SU-DHL-6 (cell line): ENCODE results near the gene DAAM1.
A peak's percentile ranks its signal among the peaks of the same experiment; 100 is the strongest.

Experiments used
- H2AFZ ChIP-seq: fragments of 200-600 bp; sonication (generic); 2 replicates; pipeline ENCODE4 v1.6.1; 2014; ENCODE audit warnings: low read depth, mild to moderate bottlenecking, moderate library complexity, mixed read lengths, antibody characterized with exemption, low read length; ENCODE audit not compliant: severe bottlenecking
- H3F3A ChIP-seq: fragments of 200-600 bp; shearing (Covaris generic); 2 replicates; pipeline ENCODE4 v1.6.0; 2016; ENCODE audit warnings: antibody characterized with exemption, mild to moderate bottlenecking; ENCODE audit not compliant: insufficient read depth
- H3K27ac ChIP-seq: fragments of 200-600 bp; sonication (generic); 2 replicates; pipeline ENCODE4 v1.5.1; 2016; ENCODE audit warnings: low read depth, mild to moderate bottlenecking, low read length, moderate library complexity, mixed read lengths
- H3K27me3 ChIP-seq: fragments of 200-600 bp; sonication (generic), shearing (Covaris generic); 2 replicates; pipeline ENCODE4 v1.6.0; 2014; ENCODE audit warnings: mild to moderate bottlenecking, low read length
- H3K36me3 ChIP-seq: fragments of 200-600 bp; sonication (generic); 2 replicates; pipeline ENCODE4 v1.6.1; 2014; ENCODE audit warnings: mild to moderate bottlenecking, low read length, mixed read lengths
- H3K4me2 ChIP-seq: fragments of 300-600, 200-600 bp; shearing (Covaris generic), sonication (generic); 2 replicates; pipeline ENCODE4 v1.6.0; 2014; ENCODE audit warnings: low read length, low read depth, mild to moderate bottlenecking; ENCODE audit not compliant: poor library complexity, severe bottlenecking
- H3K4me3 ChIP-seq: fragments of 200-600 bp; sonication (generic); 2 replicates; pipeline ENCODE4 v1.5.1; 2014; ENCODE audit warnings: antibody characterized with exemption, low read length, mild to moderate bottlenecking, mixed read lengths; ENCODE audit not compliant: insufficient read depth, poor library complexity, severe bottlenecking
- H3K79me2 ChIP-seq: fragments of 200-600 bp; sonication (generic); 2 replicates; pipeline ENCODE4 v1.6.1; 2014; ENCODE audit warnings: mild to moderate bottlenecking, low read length, moderate library complexity; ENCODE audit not compliant: insufficient read depth
- H3K9ac ChIP-seq: fragments of 200-600 bp; sonication (generic); 2 replicates; pipeline ENCODE4 v1.7.0; 2014; ENCODE audit warnings: mild to moderate bottlenecking, low read length
- H3K9me2 ChIP-seq: fragments of 200-600 bp; sonication (generic); replicated peaks from 2 replicates; pipeline ENCODE4 v1.6.1; 2014; ENCODE audit warnings: low read length; ENCODE audit not compliant: insufficient read depth
- H3K9me3 ChIP-seq: fragments of 200-600 bp; sonication (generic); 2 replicates; pipeline ENCODE4 v1.6.1; 2014; ENCODE audit warnings: low read length, mixed read lengths; ENCODE audit not compliant: insufficient read depth
- H4K20me1 ChIP-seq: fragments of 200-600 bp; sonication (generic); 2 replicates; pipeline ENCODE4 v1.6.1; 2014; ENCODE audit warnings: low read depth, mild to moderate bottlenecking, antibody characterized with exemption, low read length, moderate library complexity, mixed read lengths
- EZH2phosphoT487 ChIP-seq: fragments of 200-600 bp; sonication (generic), shearing (Covaris generic); conservative IDR thresholded peaks from 2 replicates; pipeline ENCODE4 v1.6.1; 2018; ENCODE audit warnings: mild to moderate bottlenecking, antibody characterized with exemption, low read length, moderate library complexity, mixed read lengths
- TF ChIP-seq, protein P1 (sequence below): fragments of 200-600 bp; sonication (generic); IDR thresholded peaks from one replicate; pipeline ENCODE4 v1.5.1; 2017; ENCODE audit warnings: antibody characterized with exemption, mild to moderate bottlenecking, low read length, moderate library complexity; ENCODE audit not compliant: insufficient read depth, poor library complexity, severe bottlenecking

The DAAM1 gene

DNA sequence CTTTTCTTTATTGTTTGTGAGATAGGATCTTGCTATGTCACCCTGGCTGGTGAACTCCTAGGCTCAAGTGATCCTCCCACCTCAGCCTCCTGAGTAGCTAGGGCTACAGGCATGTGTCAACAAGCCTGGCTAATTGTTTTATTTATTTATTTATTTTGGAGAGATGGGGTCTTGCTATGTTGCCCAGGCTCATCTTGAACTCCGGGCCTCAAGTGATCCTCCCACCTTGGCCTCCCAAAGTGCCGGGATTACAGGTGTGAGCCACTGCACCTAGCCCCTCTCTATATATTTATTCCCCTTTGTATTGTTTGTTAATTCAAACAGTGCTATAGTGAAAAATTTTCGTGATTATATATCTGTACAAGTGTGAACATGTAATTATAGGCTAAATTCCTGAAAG is 123.3 kb downstream of the DAAM1 start:
- H3K9me3 ChIP-seq = no peaks in the 10 kb centered on the region
- H3K4me2 ChIP-seq = no peak overlapping the region
- 0 out of 2 replicates have a peak, but pooled peaks cover 2% of the 10 kb centered on the region for H3K36me3 ChIP-seq
- H4K20me1 ChIP-seq = no peaks in the 10 kb centered on the region
- H3K9me2 ChIP-seq = no peaks in the 10 kb centered on the region
- H3K9ac ChIP-seq = no peak overlapping the region
- H2AFZ ChIP-seq = no peak overlapping the region
- TF ChIP-seq, protein P1, sequence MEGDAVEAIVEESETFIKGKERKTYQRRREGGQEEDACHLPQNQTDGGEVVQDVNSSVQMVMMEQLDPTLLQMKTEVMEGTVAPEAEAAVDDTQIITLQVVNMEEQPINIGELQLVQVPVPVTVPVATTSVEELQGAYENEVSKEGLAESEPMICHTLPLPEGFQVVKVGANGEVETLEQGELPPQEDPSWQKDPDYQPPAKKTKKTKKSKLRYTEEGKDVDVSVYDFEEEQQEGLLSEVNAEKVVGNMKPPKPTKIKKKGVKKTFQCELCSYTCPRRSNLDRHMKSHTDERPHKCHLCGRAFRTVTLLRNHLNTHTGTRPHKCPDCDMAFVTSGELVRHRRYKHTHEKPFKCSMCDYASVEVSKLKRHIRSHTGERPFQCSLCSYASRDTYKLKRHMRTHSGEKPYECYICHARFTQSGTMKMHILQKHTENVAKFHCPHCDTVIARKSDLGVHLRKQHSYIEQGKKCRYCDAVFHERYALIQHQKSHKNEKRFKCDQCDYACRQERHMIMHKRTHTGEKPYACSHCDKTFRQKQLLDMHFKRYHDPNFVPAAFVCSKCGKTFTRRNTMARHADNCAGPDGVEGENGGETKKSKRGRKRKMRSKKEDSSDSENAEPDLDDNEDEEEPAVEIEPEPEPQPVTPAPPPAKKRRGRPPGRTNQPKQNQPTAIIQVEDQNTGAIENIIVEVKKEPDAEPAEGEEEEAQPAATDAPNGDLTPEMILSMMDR = no peak
- no peak for TF ChIP-seq EZH2phosphoT487
- no peak overlapping the region for H3K4me3 ChIP-seq
- no peak overlapping the region for H3K27ac ChIP-seq
- no peaks in the 10 kb centered on the region for H3F3A ChIP-seq
- no peaks in the 10 kb centered on the region for H3K27me3 ChIP-seq
- H3K79me2 ChIP-seq = peaks cover 3% of the 10 kb centered on the region; the same call in 1 of the 2 replicates

DNA sequence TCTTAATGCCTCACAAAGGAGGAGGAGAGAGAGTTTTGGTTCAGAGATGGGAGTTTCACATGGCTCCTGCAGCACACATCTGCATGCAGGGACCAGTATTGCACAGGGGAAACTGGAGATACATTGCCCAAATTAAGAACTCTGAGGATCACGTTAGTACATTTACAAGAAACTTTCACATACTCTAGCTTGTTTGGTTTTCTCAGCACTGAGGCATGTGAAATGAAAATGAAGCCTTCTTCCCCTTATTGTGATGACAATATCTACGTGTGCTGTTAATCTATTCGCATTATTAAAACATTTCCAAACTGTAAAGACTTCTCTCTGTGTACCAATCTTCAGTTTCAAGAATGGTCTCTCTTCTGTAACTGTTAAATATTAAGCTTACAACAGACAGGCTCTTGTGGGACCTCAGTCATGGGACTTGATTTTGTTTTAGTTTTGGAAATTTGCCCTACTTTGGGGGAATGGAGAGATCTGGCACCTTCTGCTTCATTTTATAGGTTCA is 124.7 kb downstream of the DAAM1 start:
- no peak overlapping the region for H3K4me2 ChIP-seq
- H3K9me3 ChIP-seq = no peaks in the 10 kb centered on the region
- H3K9me2 ChIP-seq = no peaks in the 10 kb centered on the region
- H3F3A ChIP-seq = no peaks in the 10 kb centered on the region
- H3K79me2 ChIP-seq = 0 out of 2 replicates have a peak, but pooled peaks cover 6% of the 10 kb centered on the region
- no peak overlapping the region for H2AFZ ChIP-seq
- no peaks in the 10 kb centered on the region for H3K27me3 ChIP-seq
- H3K36me3 ChIP-seq = 0 out of 2 replicates have a peak, but pooled peaks cover 2% of the 10 kb centered on the region
- H3K27ac ChIP-seq = peak overlapping the region; percentile 13; the same call in 1 of the 2 replicates
- H3K4me3 ChIP-seq = no peak overlapping the region
- H3K9ac ChIP-seq = no peak overlapping the region
- no peaks in the 10 kb centered on the region for H4K20me1 ChIP-seq
- TF ChIP-seq EZH2phosphoT487 = no peak
- TF ChIP-seq, protein P1 = no peak

DNA sequence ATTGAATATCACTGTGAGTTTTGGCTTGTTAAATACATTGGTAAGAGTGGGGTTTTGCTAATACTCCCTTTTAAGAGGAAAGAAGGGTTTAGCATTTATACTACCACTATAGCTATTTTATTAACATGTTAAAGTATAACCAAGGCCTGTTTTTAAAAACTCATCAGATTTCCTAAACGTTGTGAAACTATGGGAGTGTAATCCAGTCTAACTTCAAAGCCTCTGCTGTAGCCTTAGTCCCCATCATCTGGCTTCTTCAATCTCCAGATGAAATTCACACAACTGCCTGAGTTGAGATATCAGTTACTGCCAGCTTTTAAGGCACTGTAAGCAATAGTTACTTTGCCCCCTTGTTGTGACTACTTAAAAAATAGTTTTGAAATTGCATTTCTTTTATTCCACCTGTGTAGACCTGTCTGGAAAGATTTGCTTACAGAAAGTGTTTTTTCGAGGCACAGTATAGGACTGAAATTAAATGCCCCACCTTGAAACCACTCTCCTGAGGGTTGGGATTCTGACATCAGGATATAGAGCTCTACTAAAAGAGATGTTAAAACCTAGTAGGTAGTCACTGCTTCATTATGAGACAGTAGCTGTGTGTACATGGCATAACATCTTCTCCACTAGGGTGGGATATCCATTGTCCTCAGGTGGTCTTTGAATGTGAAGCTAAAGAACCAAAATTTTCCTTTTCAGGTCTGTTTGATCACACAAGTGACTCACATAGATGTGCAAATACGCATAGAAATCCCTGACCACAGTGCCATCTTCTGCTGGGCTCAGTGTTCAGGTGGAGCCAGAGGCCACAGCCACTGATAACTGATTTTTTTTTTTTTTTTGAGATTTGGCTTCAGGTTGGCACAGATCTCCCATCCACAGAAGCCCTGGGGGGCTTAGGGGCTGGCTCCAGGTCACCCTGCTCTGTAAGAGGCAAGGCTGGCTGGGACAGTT is 125.5 kb downstream of the DAAM1 start:
- H2AFZ ChIP-seq = no peak overlapping the region
- no peaks in the 10 kb centered on the region for H3K36me3 ChIP-seq
- H3K4me2 ChIP-seq = no peak overlapping the region
- H3K27ac ChIP-seq = peak overlapping the region; percentile 13; the same call in 1 of the 2 replicates
- no peaks in the 10 kb centered on the region for H3K9me3 ChIP-seq
- H3F3A ChIP-seq = no peaks in the 10 kb centered on the region
- no peaks in the 10 kb centered on the region for H3K27me3 ChIP-seq
- no peak overlapping the region for H3K4me3 ChIP-seq
- TF ChIP-seq EZH2phosphoT487 = no peak
- TF ChIP-seq, protein P1 = no peak
- no peaks in the 10 kb centered on the region for H4K20me1 ChIP-seq
- H3K9ac ChIP-seq = no peak overlapping the region
- no peaks in the 10 kb centered on the region for H3K9me2 ChIP-seq
- 0 out of 2 replicates have a peak, but pooled peaks cover 6% of the 10 kb centered on the region for H3K79me2 ChIP-seq
